ENCODE data around the gene POC1A. TPM values are rescaled to one million over a fixed set of nuclear protein-coding genes. Genes with fewer than 3 reads are reported as not detected.

POC1A gene
- total RNA-seq, 1 donor from 2014 or later = 30.1 TPM

- Mint-ChIP-seq H3K4me1 (no peaks in the 10 kb centered on the region), H3K27me3 (ENCODE audit: low read depth) (no peaks in the 10 kb centered on the region), H3K27ac (ENCODE audit: unreplicated experiment) (no peak overlapping the region), H3K36me3 (ENCODE audit: low read depth) (no peaks in the 10 kb centered on the region), H3K4me3 (no peak overlapping the region), H3K9me3 (no peaks in the 10 kb centered on the region)
- TF ChIP-seq CTCF (conservative IDR thresholded peaks at IDR 0.05) = no peak
- no peak for DNase-seq (ENCODE audit: low read depth, low spot score)
These were observed 89.7 kb downstream of the POC1A start for GRCh38 chr3:52064561-52064960.

- Mint-ChIP-seq H3K9me3 (no peaks in the 10 kb centered on the region), H3K27ac (ENCODE audit: unreplicated experiment) (peak overlapping the region; percentile 78), H3K4me3 (peak overlapping the region; percentile 33), H3K36me3 (ENCODE audit: low read depth) (no peaks in the 10 kb centered on the region), H3K4me1 (no peaks in the 10 kb centered on the region), H3K27me3 (ENCODE audit: low read depth) (no peaks in the 10 kb centered on the region)
- TF ChIP-seq CTCF (conservative IDR thresholded peaks at IDR 0.05) = no peak
- no peak for DNase-seq (ENCODE audit: low read depth, low spot score)
These were observed 91.0 kb downstream of the POC1A start for GRCh38 chr3:52063026-52063723.

GRCh38 chr3:52062505-52062904, 91.7 kb downstream of the POC1A start:
- H3K27me3 Mint-ChIP-seq (ENCODE audit: low read depth) = no peaks in the 10 kb centered on the region
- H3K4me1 Mint-ChIP-seq = no peaks in the 10 kb centered on the region
- no peak for DNase-seq (ENCODE audit: low read depth, low spot score)
- no peaks in the 10 kb centered on the region for H3K9me3 Mint-ChIP-seq
- no peak overlapping the region for H3K27ac Mint-ChIP-seq (ENCODE audit: unreplicated experiment)
- no peaks in the 10 kb centered on the region for H3K36me3 Mint-ChIP-seq (ENCODE audit: low read depth)
- H3K4me3 Mint-ChIP-seq = no peak overlapping the region
- TF ChIP-seq CTCF (conservative IDR thresholded peaks at IDR 0.05) = no peak

- no peak for DNase-seq (ENCODE audit: low read depth, low spot score)
- Mint-ChIP-seq H3K27ac (ENCODE audit: unreplicated experiment) (no peak overlapping the region), H3K27me3 (ENCODE audit: low read depth) (no peaks in the 10 kb centered on the region), H3K36me3 (ENCODE audit: low read depth) (no peaks in the 10 kb centered on the region), H3K4me1 (peaks cover 6% of the 10 kb centered on the region), H3K9me3 (no peaks in the 10 kb centered on the region), H3K4me3 (peak overlapping the region; percentile 3)
- no peak for TF ChIP-seq CTCF (conservative IDR thresholded peaks at IDR 0.05)
These were observed 92.9 kb downstream of the POC1A start for GRCh38 chr3:52061121-52061910.

- H3K27me3 Mint-ChIP-seq (ENCODE audit: low read depth) = no peaks in the 10 kb centered on the region
- H3K27ac Mint-ChIP-seq (ENCODE audit: unreplicated experiment) = peak overlapping the region; percentile 94
- TF ChIP-seq CTCF (conservative IDR thresholded peaks at IDR 0.05) = no peak
- no peaks in the 10 kb centered on the region for H3K36me3 Mint-ChIP-seq (ENCODE audit: low read depth)
- H3K9me3 Mint-ChIP-seq = no peaks in the 10 kb centered on the region
- DNase-seq (ENCODE audit: low read depth, low spot score) = no peak
- H3K4me3 Mint-ChIP-seq = peak overlapping the region; percentile 34
- peaks cover 6% of the 10 kb centered on the region for H3K4me1 Mint-ChIP-seq
These were observed 94.4 kb downstream of the POC1A start for GRCh38 chr3:52059781-52060180.
